ENCODE measurements around the gene RASD1.

Gene RASD1

DNA sequence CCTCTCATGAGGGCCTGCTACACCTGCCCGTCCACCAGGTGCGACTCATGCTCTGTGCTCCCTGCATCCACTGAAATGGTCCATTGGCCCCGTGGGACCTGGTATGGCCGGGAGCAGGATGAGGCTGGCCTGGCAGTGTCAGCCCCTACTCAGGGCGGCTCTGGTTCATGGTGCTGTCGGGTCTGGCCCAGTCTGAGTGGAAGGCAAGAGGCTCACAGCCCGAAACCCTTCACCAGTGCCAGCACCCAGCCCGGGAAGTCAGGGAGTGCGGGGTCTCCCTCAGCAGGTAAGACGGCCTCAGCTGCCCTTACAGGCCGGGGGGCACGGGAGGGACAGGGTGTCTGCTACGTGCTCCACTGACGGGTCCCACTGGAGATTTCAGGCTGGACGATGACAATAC, 40.5 kb upstream of the RASD1 start:
- ATAC-seq (replicated peaks; ENCODE audit: extremely low read depth, poor library complexity, severe bottlenecking): no peak
- Mint-ChIP-seq H3K27ac (ENCODE audit: low read depth) (no peak overlapping the region), H3K9me3 (no peaks in the 10 kb centered on the region), H3K4me3 (no peak overlapping the region), H3K4me1 (peaks cover 5% of the 10 kb centered on the region), H3K36me3 (ENCODE audit: insufficient read depth) (no peaks in the 10 kb centered on the region), H3K27me3 (no peaks in the 10 kb centered on the region)
- DNase-seq (ENCODE audit: low spot score in 2 of 2): no peak

DNA sequence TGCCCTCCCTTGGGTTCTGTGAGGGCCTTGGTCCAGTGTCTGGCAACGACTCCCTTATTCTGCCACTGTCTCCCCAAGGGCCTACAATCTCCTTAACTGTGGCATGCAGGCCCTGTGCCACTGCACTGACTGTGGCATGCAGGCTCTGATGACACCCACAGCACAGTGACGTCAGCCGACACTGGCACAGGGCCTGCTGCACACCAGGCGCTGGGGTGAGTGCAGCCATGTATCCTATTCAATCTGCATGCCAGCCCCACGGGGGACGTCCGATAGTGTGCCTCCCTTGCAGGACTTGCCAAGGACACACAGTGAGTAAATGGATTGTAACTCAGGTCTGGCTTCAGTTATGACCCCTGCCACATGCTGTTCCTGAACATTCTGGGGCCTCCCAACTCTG, 39.8 kb upstream of the RASD1 start:
- H3K36me3 Mint-ChIP-seq (ENCODE audit: insufficient read depth): no peaks in the 10 kb centered on the region
- H3K9me3 Mint-ChIP-seq: no peaks in the 10 kb centered on the region
- H3K4me1 Mint-ChIP-seq: peaks cover 3% of the 10 kb centered on the region
- H3K27ac Mint-ChIP-seq (ENCODE audit: low read depth): no peak overlapping the region
- no peaks in the 10 kb centered on the region for H3K27me3 Mint-ChIP-seq
- no peak overlapping the region for H3K4me3 Mint-ChIP-seq
- DNase-seq (ENCODE audit: low spot score in 2 of 2) (no peak), ATAC-seq (replicated peaks; ENCODE audit: extremely low read depth, poor library complexity, severe bottlenecking) (no peak)

GRCh38 chr17:17533901-17534441, 37.8 kb upstream of the RASD1 start:
- no peak for DNase-seq (ENCODE audit: low spot score in 2 of 2)
- H3K27me3 Mint-ChIP-seq: no peaks in the 10 kb centered on the region
- no peaks in the 10 kb centered on the region for H3K36me3 Mint-ChIP-seq (ENCODE audit: insufficient read depth)
- no peak for ATAC-seq (replicated peaks; ENCODE audit: extremely low read depth, poor library complexity, severe bottlenecking)
- no peak overlapping the region for H3K27ac Mint-ChIP-seq (ENCODE audit: low read depth)
- no peak overlapping the region for H3K4me3 Mint-ChIP-seq
- no peaks in the 10 kb centered on the region for H3K9me3 Mint-ChIP-seq
- no peaks in the 10 kb centered on the region for H3K4me1 Mint-ChIP-seq

GRCh38 chr17:17532991-17533390, 36.8 kb upstream of the RASD1 start:
- H3K4me1 Mint-ChIP-seq: no peaks in the 10 kb centered on the region
- no peak for DNase-seq (ENCODE audit: low spot score in 2 of 2)
- H3K9me3 Mint-ChIP-seq: no peaks in the 10 kb centered on the region
- no peaks in the 10 kb centered on the region for H3K36me3 Mint-ChIP-seq (ENCODE audit: insufficient read depth)
- ATAC-seq (replicated peaks; ENCODE audit: extremely low read depth, poor library complexity, severe bottlenecking): no peak
- H3K4me3 Mint-ChIP-seq: no peak overlapping the region
- H3K27me3 Mint-ChIP-seq: no peaks in the 10 kb centered on the region
- no peak overlapping the region for H3K27ac Mint-ChIP-seq (ENCODE audit: low read depth)

- H3K9me3 Mint-ChIP-seq: no peaks in the 10 kb centered on the region
- H3K27me3 Mint-ChIP-seq: no peaks in the 10 kb centered on the region
- H3K36me3 Mint-ChIP-seq (ENCODE audit: insufficient read depth): no peaks in the 10 kb centered on the region
These were observed 35.0 kb upstream of the RASD1 start for GRCh38 chr17:17531156-17531555.

GRCh38 chr17:17528696-17529652, 32.8 kb upstream of the RASD1 start:
- Mint-ChIP-seq H3K4me3 (no peak overlapping the region), H3K27me3 (no peaks in the 10 kb centered on the region), H3K4me1 (no peaks in the 10 kb centered on the region), H3K9me3 (no peaks in the 10 kb centered on the region), H3K27ac (ENCODE audit: low read depth) (no peak overlapping the region), H3K36me3 (ENCODE audit: insufficient read depth) (no peaks in the 10 kb centered on the region)
- DNase-seq (ENCODE audit: low spot score in 2 of 2) (no peak), ATAC-seq (replicated peaks; ENCODE audit: extremely low read depth, poor library complexity, severe bottlenecking) (no peak)

More at GRCh38 chr17:17531156-17531555, 35.0 kb upstream of the RASD1 start:
- no peaks in the 10 kb centered on the region for H3K4me1 Mint-ChIP-seq
- no peak overlapping the region for H3K4me3 Mint-ChIP-seq
- DNase-seq (ENCODE audit: low spot score in 2 of 2) (no peak), ATAC-seq (replicated peaks; ENCODE audit: extremely low read depth, poor library complexity, severe bottlenecking) (no peak)
- no peak overlapping the region for H3K27ac Mint-ChIP-seq (ENCODE audit: low read depth)

- Mint-ChIP-seq H3K27ac (ENCODE audit: low read depth) (peak overlapping the region; percentile 44), H3K36me3 (ENCODE audit: insufficient read depth) (no peaks in the 10 kb centered on the region), H3K9me3 (no peaks in the 10 kb centered on the region), H3K27me3 (no peaks in the 10 kb centered on the region), H3K4me1 (no peaks in the 10 kb centered on the region), H3K4me3 (no peak overlapping the region)
- ATAC-seq (replicated peaks; ENCODE audit: extremely low read depth, poor library complexity, severe bottlenecking): no peak
- no peak for DNase-seq (ENCODE audit: low spot score in 2 of 2)
These were observed 31.8 kb upstream of the RASD1 start for GRCh38 chr17:17527956-17528500.

GRCh38 chr17:17527534-17527933, 31.3 kb upstream of the RASD1 start:
- Mint-ChIP-seq H3K36me3 (ENCODE audit: insufficient read depth) (no peaks in the 10 kb centered on the region), H3K4me3 (no peak overlapping the region), H3K4me1 (no peaks in the 10 kb centered on the region), H3K27me3 (no peaks in the 10 kb centered on the region), H3K9me3 (no peaks in the 10 kb centered on the region), H3K27ac (ENCODE audit: low read depth) (no peak overlapping the region)
- no peak for ATAC-seq (replicated peaks; ENCODE audit: extremely low read depth, poor library complexity, severe bottlenecking)
- no peak for DNase-seq (ENCODE audit: low spot score in 2 of 2)

- H3K27ac Mint-ChIP-seq (ENCODE audit: low read depth): no peak overlapping the region
- H3K4me3 Mint-ChIP-seq: no peak overlapping the region
- no peaks in the 10 kb centered on the region for H3K4me1 Mint-ChIP-seq
- no peaks in the 10 kb centered on the region for H3K9me3 Mint-ChIP-seq
- H3K27me3 Mint-ChIP-seq: no peaks in the 10 kb centered on the region
- ATAC-seq (replicated peaks; ENCODE audit: extremely low read depth, poor library complexity, severe bottlenecking) (no peak), DNase-seq (ENCODE audit: low spot score in 2 of 2) (no peak)
- no peaks in the 10 kb centered on the region for H3K36me3 Mint-ChIP-seq (ENCODE audit: insufficient read depth)
These were observed 30.2 kb upstream of the RASD1 start for GRCh38 chr17:17526369-17526768.

DNA sequence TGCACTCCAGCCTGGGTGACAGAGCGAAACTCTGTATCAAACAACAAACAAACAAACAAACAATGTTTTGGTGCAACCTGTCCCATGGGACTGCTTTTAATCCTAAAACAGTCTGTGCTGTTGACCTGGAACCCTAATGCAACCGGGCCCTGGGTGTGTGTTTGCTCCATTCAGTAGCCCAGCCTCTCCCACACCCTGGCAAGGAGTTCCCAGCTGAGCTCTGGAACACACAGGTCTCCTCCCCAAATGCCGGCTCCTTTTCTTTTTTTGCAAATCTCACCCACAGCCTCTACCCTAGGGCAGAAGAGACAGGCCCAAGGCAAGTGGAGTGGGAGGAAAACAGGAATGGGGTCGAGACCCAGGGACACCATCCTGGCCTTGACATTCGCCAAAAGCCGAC, 29.8 kb upstream of the RASD1 start:
- ATAC-seq (replicated peaks; ENCODE audit: extremely low read depth, poor library complexity, severe bottlenecking): no peak

GRCh38 chr17:17525311-17525710, 29.1 kb upstream of the RASD1 start:
- Mint-ChIP-seq H3K9me3 (no peaks in the 10 kb centered on the region), H3K27ac (ENCODE audit: low read depth) (no peak overlapping the region), H3K27me3 (no peaks in the 10 kb centered on the region), H3K36me3 (ENCODE audit: insufficient read depth) (no peaks in the 10 kb centered on the region), H3K4me1 (no peaks in the 10 kb centered on the region), H3K4me3 (no peak overlapping the region)
- ATAC-seq (replicated peaks; ENCODE audit: extremely low read depth, poor library complexity, severe bottlenecking): no peak
- no peak for DNase-seq (ENCODE audit: low spot score in 2 of 2)

More for the DNA sequence above, 29.8 kb upstream of the RASD1 start:
- Mint-ChIP-seq H3K36me3 (ENCODE audit: insufficient read depth) (no peaks in the 10 kb centered on the region), H3K27me3 (no peaks in the 10 kb centered on the region), H3K9me3 (no peaks in the 10 kb centered on the region), H3K4me3 (no peak overlapping the region), H3K27ac (ENCODE audit: low read depth) (no peak overlapping the region), H3K4me1 (no peaks in the 10 kb centered on the region)
- no peak for DNase-seq (ENCODE audit: low spot score in 2 of 2)

- DNase-seq (ENCODE audit: low spot score in 2 of 2) (no peak), ATAC-seq (replicated peaks; ENCODE audit: extremely low read depth, poor library complexity, severe bottlenecking) (no peak)
- Mint-ChIP-seq H3K27me3 (no peaks in the 10 kb centered on the region), H3K4me1 (no peaks in the 10 kb centered on the region), H3K9me3 (no peaks in the 10 kb centered on the region), H3K4me3 (no peak overlapping the region), H3K36me3 (ENCODE audit: insufficient read depth) (no peaks in the 10 kb centered on the region), H3K27ac (ENCODE audit: low read depth) (no peak overlapping the region)
These were observed 27.7 kb upstream of the RASD1 start for GRCh38 chr17:17523731-17524490.
